SU-DHL-6 (cell line): ENCODE results near the gene B9D2.

Source experiments
- H2AFZ ChIP-seq: fragments of 200-600 bp; sonication (generic); 2 replicates; pipeline ENCODE4 v1.6.1; 2014; ENCODE audit warnings: low read depth, mild to moderate bottlenecking, moderate library complexity, mixed read lengths, antibody characterized with exemption, low read length; ENCODE audit not compliant: severe bottlenecking
- H3F3A ChIP-seq: fragments of 200-600 bp; shearing (Covaris generic); 2 replicates; pipeline ENCODE4 v1.6.0; 2016; ENCODE audit warnings: antibody characterized with exemption, mild to moderate bottlenecking; ENCODE audit not compliant: insufficient read depth
- H3K27ac ChIP-seq: fragments of 200-600 bp; sonication (generic); 2 replicates; pipeline ENCODE4 v1.5.1; 2016; ENCODE audit warnings: low read depth, mild to moderate bottlenecking, low read length, moderate library complexity, mixed read lengths
- H3K27me3 ChIP-seq: fragments of 200-600 bp; sonication (generic), shearing (Covaris generic); 2 replicates; pipeline ENCODE4 v1.6.0; 2014; ENCODE audit warnings: mild to moderate bottlenecking, low read length
- H3K36me3 ChIP-seq: fragments of 200-600 bp; sonication (generic); 2 replicates; pipeline ENCODE4 v1.6.1; 2014; ENCODE audit warnings: mild to moderate bottlenecking, low read length, mixed read lengths
- H3K4me2 ChIP-seq: fragments of 300-600, 200-600 bp; shearing (Covaris generic), sonication (generic); 2 replicates; pipeline ENCODE4 v1.6.0; 2014; ENCODE audit warnings: low read length, low read depth, mild to moderate bottlenecking; ENCODE audit not compliant: poor library complexity, severe bottlenecking
- H3K4me3 ChIP-seq: fragments of 200-600 bp; sonication (generic); 2 replicates; pipeline ENCODE4 v1.5.1; 2014; ENCODE audit warnings: antibody characterized with exemption, low read length, mild to moderate bottlenecking, mixed read lengths; ENCODE audit not compliant: insufficient read depth, poor library complexity, severe bottlenecking
- H3K79me2 ChIP-seq: fragments of 200-600 bp; sonication (generic); 2 replicates; pipeline ENCODE4 v1.6.1; 2014; ENCODE audit warnings: mild to moderate bottlenecking, low read length, moderate library complexity; ENCODE audit not compliant: insufficient read depth
- H3K9ac ChIP-seq: fragments of 200-600 bp; sonication (generic); 2 replicates; pipeline ENCODE4 v1.7.0; 2014; ENCODE audit warnings: mild to moderate bottlenecking, low read length
- H3K9me2 ChIP-seq: fragments of 200-600 bp; sonication (generic); replicated peaks from 2 replicates; pipeline ENCODE4 v1.6.1; 2014; ENCODE audit warnings: low read length; ENCODE audit not compliant: insufficient read depth
- H3K9me3 ChIP-seq: fragments of 200-600 bp; sonication (generic); 2 replicates; pipeline ENCODE4 v1.6.1; 2014; ENCODE audit warnings: low read length, mixed read lengths; ENCODE audit not compliant: insufficient read depth
- H4K20me1 ChIP-seq: fragments of 200-600 bp; sonication (generic); 2 replicates; pipeline ENCODE4 v1.6.1; 2014; ENCODE audit warnings: low read depth, mild to moderate bottlenecking, antibody characterized with exemption, low read length, moderate library complexity, mixed read lengths
- CTCF ChIP-seq: fragments of 200-600 bp; sonication (generic); IDR thresholded peaks from one replicate; pipeline ENCODE4 v1.5.1; 2017; ENCODE audit warnings: antibody characterized with exemption, mild to moderate bottlenecking, low read length, moderate library complexity; ENCODE audit not compliant: insufficient read depth, poor library complexity, severe bottlenecking
- EZH2phosphoT487 ChIP-seq: fragments of 200-600 bp; sonication (generic), shearing (Covaris generic); conservative IDR thresholded peaks from 2 replicates; pipeline ENCODE4 v1.6.1; 2018; ENCODE audit warnings: mild to moderate bottlenecking, antibody characterized with exemption, low read length, moderate library complexity, mixed read lengths

Gene B9D2

GRCh38 chr19:41363753-41364523 lies at the start of gene B9D2:
B9D2 (minus strand) TSS chr19:41364149; CDS start chr19:41363519, 630 bp downstream.
- Histone ChIP-seq H3K9me3 (no peaks in the 10 kb centered on the region), H3K9ac (peak within 1 kb of the TSS; percentile 78), H3K4me2 (peak within 1 kb of the TSS; percentile 86), H3K27ac (peak within 1 kb of the TSS; percentile 94), H3K9me2 (no peaks in the 10 kb centered on the region), H4K20me1 (no peaks in the 10 kb centered on the region), H3K4me3 (peak within 1 kb of the TSS; percentile 80), H3K27me3 (no peaks in the 10 kb centered on the region), H3K36me3 (no peaks in the 10 kb centered on the region), H3F3A (peaks cover 5% of the 10 kb centered on the region; the same call in 1 of the 2 replicates), H3K79me2 (peaks cover 17% of the 10 kb centered on the region; the same call in 1 of the 2 replicates), H2AFZ (peak within 1 kb of the TSS; percentile 86)
- TF ChIP-seq CTCF (no peak), EZH2phosphoT487 (no peak)

GRCh38 chr19:41412953-41413352 lies 49.0 kb upstream of the B9D2 start:
- H3K9me2 ChIP-seq, result no peaks in the 10 kb centered on the region
- no peaks in the 10 kb centered on the region for H4K20me1 ChIP-seq
- no peak for TF ChIP-seq CTCF
- TF ChIP-seq EZH2phosphoT487, result no peak
- no peaks in the 10 kb centered on the region for H3F3A ChIP-seq
- no peak overlapping the region for H3K4me2 ChIP-seq
- H2AFZ ChIP-seq, result no peak overlapping the region
- H3K27ac ChIP-seq, result no peak overlapping the region
- H3K27me3 ChIP-seq, result no peaks in the 10 kb centered on the region
- no peaks in the 10 kb centered on the region for H3K36me3 ChIP-seq
- no peaks in the 10 kb centered on the region for H3K79me2 ChIP-seq
- H3K9ac ChIP-seq, result no peak overlapping the region
- H3K9me3 ChIP-seq, result no peaks in the 10 kb centered on the region
- no peak overlapping the region for H3K4me3 ChIP-seq

GRCh38 chr19:41411968-41412265 lies 48.0 kb upstream of the B9D2 start:
- no peak overlapping the region for H3K27ac ChIP-seq
- no peak overlapping the region for H2AFZ ChIP-seq
- TF ChIP-seq EZH2phosphoT487 (no peak), CTCF (no peak)
- no peaks in the 10 kb centered on the region for H3K9me3 ChIP-seq
- no peak overlapping the region for H3K4me3 ChIP-seq
- H4K20me1 ChIP-seq, result no peaks in the 10 kb centered on the region
- no peak overlapping the region for H3K4me2 ChIP-seq
- no peaks in the 10 kb centered on the region for H3K79me2 ChIP-seq
- H3F3A ChIP-seq, result no peaks in the 10 kb centered on the region
- no peaks in the 10 kb centered on the region for H3K27me3 ChIP-seq
- no peak overlapping the region for H3K9ac ChIP-seq
- H3K9me2 ChIP-seq, result no peaks in the 10 kb centered on the region
- H3K36me3 ChIP-seq, result no peaks in the 10 kb centered on the region
